Neural cell (in vitro differentiated cells): ENCODE measurements around the gene KLHL30. TPM values are rescaled to one million over a fixed set of nuclear protein-coding genes. Genes with fewer than 3 reads are reported as not detected.

Experiments used
- H2AFZ ChIP-seq: fragments of 200-600, 300-800 bp; sonication (generic), shearing (Covaris generic); 2 replicates; pipeline ENCODE4 v1.6.0; 2014; ENCODE audit warnings: low read depth, mild to moderate bottlenecking, antibody characterized with exemption, low read length, moderate library complexity
- H3F3A ChIP-seq: fragments of 200-600 bp; shearing (Covaris generic); 2 replicates; pipeline ENCODE4 v1.6.1; 2016; ENCODE audit warnings: mild to moderate bottlenecking, moderate library complexity, mixed read lengths, antibody characterized with exemption, low read length; ENCODE audit not compliant: insufficient read depth, poor library complexity, severe bottlenecking
- H3K27ac ChIP-seq: fragments of 200-600, 300-800 bp; sonication (generic), shearing (Covaris generic); 2 replicates; pipeline ENCODE4 v1.5.1; 2014; ENCODE audit warnings: mild to moderate bottlenecking, low read length, moderate library complexity
- H3K27me3 ChIP-seq: fragments of 300-800, 200-600 bp; sonication (generic), shearing (Covaris generic); 2 replicates; pipeline ENCODE4 v1.6.0; 2014; ENCODE audit warnings: mild to moderate bottlenecking, low read depth, low read length, moderate library complexity; ENCODE audit not compliant: insufficient read depth
- H3K36me3 ChIP-seq: fragments of 300-800, 200-600 bp; sonication (generic), shearing (Covaris generic); 2 replicates; pipeline ENCODE4 v1.5.1; 2014; ENCODE audit warnings: mild to moderate bottlenecking, antibody characterized with exemption, low read length, moderate library complexity; ENCODE audit not compliant: insufficient read depth
- H3K4me2 ChIP-seq: fragments of 300-800, 200-600 bp; sonication (generic), shearing (Covaris generic); 2 replicates; pipeline ENCODE4 v1.6.0; 2014; ENCODE audit warnings: mild to moderate bottlenecking, low read length
- H3K4me3 ChIP-seq: fragments of 300-800, 200-600 bp; sonication (generic), shearing (Covaris generic); 2 replicates; pipeline ENCODE4 v1.5.1; 2014; ENCODE audit warnings: mild to moderate bottlenecking, low read length, moderate library complexity
- H3K79me2 ChIP-seq: fragments of 200-600 bp; shearing (Covaris generic); replicated peaks from 2 replicates; pipeline ENCODE4 v1.6.0; 2014; ENCODE audit warnings: mild to moderate bottlenecking, low read length, moderate library complexity; ENCODE audit not compliant: insufficient read depth
- H3K9ac ChIP-seq: fragments of 300-800, 200-600 bp; sonication (generic), shearing (Covaris generic); 2 replicates; pipeline ENCODE4 v1.6.1; 2016; ENCODE audit warnings: mild to moderate bottlenecking, low read length, mixed read lengths
- H3K9me2 ChIP-seq: fragments of 200-600 bp; shearing (Covaris generic); 2 replicates; pipeline ENCODE4 v1.6.1; 2016; ENCODE audit warnings: mild to moderate bottlenecking, low read length, mixed read lengths; ENCODE audit not compliant: insufficient read depth
- H3K9me3 ChIP-seq: fragments of 200-600, 300-800 bp; sonication (generic), shearing (Covaris generic); 2 replicates; pipeline ENCODE4 v1.6.1; 2016; ENCODE audit warnings: mild to moderate bottlenecking, mixed run types, low read length, moderate library complexity, mixed read lengths
- H4K20me1 ChIP-seq: fragments of 200-600 bp; shearing (Covaris generic); 2 replicates; pipeline ENCODE4 v1.6.1; 2016; ENCODE audit warnings: mild to moderate bottlenecking, mixed run types; ENCODE audit not compliant: insufficient read depth
- EP300 ChIP-seq: fragments of 450-650 bp; conservative IDR thresholded peaks from 2 replicates; pipeline ENCODE4 v1.6.1; 2014; ENCODE audit warnings: antibody characterized with exemption, mild to moderate bottlenecking, moderate library complexity; ENCODE audit not compliant: poor library complexity, severe bottlenecking
- EZH2 ChIP-seq: fragments of 200-600, 300-800 bp; shearing (Covaris generic), sonication (generic); IDR thresholded peaks from 2 replicates; pipeline ENCODE4 v1.6.1; 2014; ENCODE audit warnings: antibody characterized with exemption, low read length, borderline replicate concordance, mild to moderate bottlenecking; ENCODE audit not compliant: insufficient read depth, poor library complexity, severe bottlenecking
- MXI1 ChIP-seq: fragments of 450-650 bp; conservative IDR thresholded peaks from 2 replicates; pipeline ENCODE4 v1.6.1; 2014; ENCODE audit warnings: antibody characterized with exemption, mild to moderate bottlenecking; ENCODE audit not compliant: poor library complexity, severe bottlenecking
- POLR2AphosphoS5 ChIP-seq: IDR thresholded peaks from 2 replicates; pipeline ENCODE4 v1.6.1; 2012
- RAD21 ChIP-seq: fragments of 450-650 bp; conservative IDR thresholded peaks from 2 replicates; pipeline ENCODE4 v1.6.1; 2014; ENCODE audit warnings: antibody characterized with exemption, mild to moderate bottlenecking, moderate library complexity
- SMC3 ChIP-seq: fragments of 450-650 bp; conservative IDR thresholded peaks from 2 replicates; pipeline ENCODE4 v1.6.1; 2014; ENCODE audit warnings: antibody characterized with exemption, mild to moderate bottlenecking, moderate library complexity; ENCODE audit not compliant: poor library complexity
- TAF1 ChIP-seq: IDR thresholded peaks from 2 replicates; pipeline ENCODE4 v1.6.1; 2012; ENCODE audit warnings: low read depth
- polyA plus RNA-seq: library from polyadenylated mRNA; depleted of rRNA; stranded (reverse); fragments of >200 nt; gene quantifications from 2 replicates; pipeline ENCODE4 v1.2.3, GENCODE V29; 2014
- TF ChIP-seq, protein P1 (sequence below): IDR thresholded peaks from 2 replicates; pipeline ENCODE4 v1.6.1; 2012; ENCODE audit warnings: borderline replicate concordance
- TF ChIP-seq, protein P2 (sequence below): fragments of 450-650 bp; IDR thresholded peaks from 2 replicates; pipeline ENCODE4 v1.5.1; 2014; ENCODE audit warnings: antibody characterized with exemption, mild to moderate bottlenecking, moderate library complexity; ENCODE audit not compliant: poor library complexity, severe bottlenecking

KLHL30 gene
- polyA plus RNA-seq, 1 donor from 2014 or later: not detected

DNA sequence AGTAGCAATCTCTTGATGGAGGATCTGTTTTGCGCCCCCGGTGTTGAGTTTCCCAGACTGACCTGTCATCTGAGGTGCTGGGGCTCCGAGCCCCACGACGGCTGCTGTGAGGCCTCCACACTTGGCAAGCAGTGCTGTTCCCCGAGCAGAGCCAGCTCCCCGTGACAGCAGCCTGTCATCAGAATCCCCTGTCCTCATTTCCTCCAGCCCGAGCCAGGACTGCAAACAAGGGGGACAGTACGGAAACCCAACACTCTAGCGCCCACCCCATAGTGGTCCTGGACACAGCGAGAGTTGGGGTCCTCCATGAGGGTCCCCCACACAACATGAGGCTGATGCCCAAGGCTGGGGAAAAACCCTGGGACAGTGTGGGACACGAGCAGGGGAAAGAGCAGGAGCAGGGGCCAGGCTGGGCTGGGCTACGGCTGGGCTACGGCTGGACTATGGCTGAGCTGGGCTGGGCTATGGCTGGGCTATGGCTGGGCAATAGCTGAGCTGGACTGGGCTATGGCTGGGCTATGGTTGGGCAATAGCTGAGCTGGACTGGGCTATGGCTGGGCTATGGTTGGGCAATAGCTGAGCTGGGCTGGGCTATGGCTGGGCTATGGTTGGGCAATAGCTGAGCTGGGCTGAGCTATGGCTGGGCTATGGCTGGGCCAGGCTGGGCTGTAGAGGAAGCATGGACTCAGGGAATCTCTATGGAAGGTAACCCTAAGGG lies 1.5 kb upstream of the KLHL30 start:
- H3K27me3 ChIP-seq: no peaks in the 10 kb centered on the region
- H3K9me2 ChIP-seq: no peaks in the 10 kb centered on the region
- no peak overlapping the region for H3K9ac ChIP-seq
- TF ChIP-seq EZH2 (no peak), RAD21 (no peak), TAF1 (no peak), SMC3 (no peak), EP300 (no peak), MXI1 (no peak), POLR2AphosphoS5 (no peak)
- TF ChIP-seq, protein P1, sequence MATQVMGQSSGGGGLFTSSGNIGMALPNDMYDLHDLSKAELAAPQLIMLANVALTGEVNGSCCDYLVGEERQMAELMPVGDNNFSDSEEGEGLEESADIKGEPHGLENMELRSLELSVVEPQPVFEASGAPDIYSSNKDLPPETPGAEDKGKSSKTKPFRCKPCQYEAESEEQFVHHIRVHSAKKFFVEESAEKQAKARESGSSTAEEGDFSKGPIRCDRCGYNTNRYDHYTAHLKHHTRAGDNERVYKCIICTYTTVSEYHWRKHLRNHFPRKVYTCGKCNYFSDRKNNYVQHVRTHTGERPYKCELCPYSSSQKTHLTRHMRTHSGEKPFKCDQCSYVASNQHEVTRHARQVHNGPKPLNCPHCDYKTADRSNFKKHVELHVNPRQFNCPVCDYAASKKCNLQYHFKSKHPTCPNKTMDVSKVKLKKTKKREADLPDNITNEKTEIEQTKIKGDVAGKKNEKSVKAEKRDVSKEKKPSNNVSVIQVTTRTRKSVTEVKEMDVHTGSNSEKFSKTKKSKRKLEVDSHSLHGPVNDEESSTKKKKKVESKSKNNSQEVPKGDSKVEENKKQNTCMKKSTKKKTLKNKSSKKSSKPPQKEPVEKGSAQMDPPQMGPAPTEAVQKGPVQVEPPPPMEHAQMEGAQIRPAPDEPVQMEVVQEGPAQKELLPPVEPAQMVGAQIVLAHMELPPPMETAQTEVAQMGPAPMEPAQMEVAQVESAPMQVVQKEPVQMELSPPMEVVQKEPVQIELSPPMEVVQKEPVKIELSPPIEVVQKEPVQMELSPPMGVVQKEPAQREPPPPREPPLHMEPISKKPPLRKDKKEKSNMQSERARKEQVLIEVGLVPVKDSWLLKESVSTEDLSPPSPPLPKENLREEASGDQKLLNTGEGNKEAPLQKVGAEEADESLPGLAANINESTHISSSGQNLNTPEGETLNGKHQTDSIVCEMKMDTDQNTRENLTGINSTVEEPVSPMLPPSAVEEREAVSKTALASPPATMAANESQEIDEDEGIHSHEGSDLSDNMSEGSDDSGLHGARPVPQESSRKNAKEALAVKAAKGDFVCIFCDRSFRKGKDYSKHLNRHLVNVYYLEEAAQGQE: no peak
- TF ChIP-seq, protein P2, sequence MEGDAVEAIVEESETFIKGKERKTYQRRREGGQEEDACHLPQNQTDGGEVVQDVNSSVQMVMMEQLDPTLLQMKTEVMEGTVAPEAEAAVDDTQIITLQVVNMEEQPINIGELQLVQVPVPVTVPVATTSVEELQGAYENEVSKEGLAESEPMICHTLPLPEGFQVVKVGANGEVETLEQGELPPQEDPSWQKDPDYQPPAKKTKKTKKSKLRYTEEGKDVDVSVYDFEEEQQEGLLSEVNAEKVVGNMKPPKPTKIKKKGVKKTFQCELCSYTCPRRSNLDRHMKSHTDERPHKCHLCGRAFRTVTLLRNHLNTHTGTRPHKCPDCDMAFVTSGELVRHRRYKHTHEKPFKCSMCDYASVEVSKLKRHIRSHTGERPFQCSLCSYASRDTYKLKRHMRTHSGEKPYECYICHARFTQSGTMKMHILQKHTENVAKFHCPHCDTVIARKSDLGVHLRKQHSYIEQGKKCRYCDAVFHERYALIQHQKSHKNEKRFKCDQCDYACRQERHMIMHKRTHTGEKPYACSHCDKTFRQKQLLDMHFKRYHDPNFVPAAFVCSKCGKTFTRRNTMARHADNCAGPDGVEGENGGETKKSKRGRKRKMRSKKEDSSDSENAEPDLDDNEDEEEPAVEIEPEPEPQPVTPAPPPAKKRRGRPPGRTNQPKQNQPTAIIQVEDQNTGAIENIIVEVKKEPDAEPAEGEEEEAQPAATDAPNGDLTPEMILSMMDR: no peak
- H3F3A ChIP-seq: no peaks in the 10 kb centered on the region
- H4K20me1 ChIP-seq: no peaks in the 10 kb centered on the region
- H3K9me3 ChIP-seq: no peaks in the 10 kb centered on the region
- H3K27ac ChIP-seq: no peak overlapping the region
- no peak overlapping the region for H3K4me3 ChIP-seq
- H2AFZ ChIP-seq: no peak overlapping the region
- H3K79me2 ChIP-seq: no peaks in the 10 kb centered on the region
- H3K36me3 ChIP-seq: no peaks in the 10 kb centered on the region
- H3K4me2 ChIP-seq: no peak overlapping the region

DNA sequence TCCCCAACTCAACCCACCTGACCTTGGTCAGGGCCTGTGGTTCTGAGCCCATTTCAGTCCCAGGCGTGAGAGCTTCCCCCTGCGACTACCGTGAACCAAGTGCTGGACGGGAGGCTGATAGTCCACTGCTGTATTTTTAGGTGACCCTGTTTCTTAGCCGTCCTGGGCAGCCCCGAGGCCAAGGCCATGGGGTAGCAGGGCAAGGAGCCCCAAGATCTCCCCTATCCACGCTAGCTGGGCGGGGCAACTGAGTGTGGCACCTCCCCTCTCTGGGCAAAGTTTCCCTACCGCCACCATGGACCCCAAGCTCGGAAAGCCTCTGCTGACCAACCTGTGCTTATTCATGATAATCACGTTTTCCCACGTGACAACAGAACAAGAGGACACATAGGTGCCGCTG lies 583 bp upstream of the KLHL30 start:
- Histone ChIP-seq H2AFZ (no peak overlapping the region), H3K9ac (no peak overlapping the region), H3K79me2 (no peaks in the 10 kb centered on the region), H3K9me3 (no peaks in the 10 kb centered on the region), H4K20me1 (no peaks in the 10 kb centered on the region), H3K27me3 (no peaks in the 10 kb centered on the region), H3F3A (no peaks in the 10 kb centered on the region), H3K9me2 (no peaks in the 10 kb centered on the region), H3K4me3 (no peak overlapping the region), H3K36me3 (no peaks in the 10 kb centered on the region), H3K27ac (no peak overlapping the region), H3K4me2 (no peak overlapping the region)
- TF ChIP-seq TAF1 (no peak), SMC3 (no peak), POLR2AphosphoS5 (no peak), RAD21 (no peak)
